Stimulated activated naive B cell treated with anti-CD40 and anti-IgM and Interleukin-4, amounts not matched to agents 10 μg/mL and 1 μg/mL and 100 μg/mL, for 72 hours (primary cell): ENCODE data around the gene ZFAND3.

ENCODE experiments used
- ATAC-seq, 2 donors: fragments of 150-1000 bp; cut with Tn5 transposase; replicated peaks; 2 replicates each; pipeline ENCODE4 v1.10.0; 2021; ENCODE audit warnings: moderate library complexity in 1 of 2
- DNase-seq: peaks from one replicate; pipeline ENCODE4 v3.0.0; 2021
- H3K27ac Mint-ChIP-seq: one replicate; pipeline ENCODE4 v1.8.0; 2022; ENCODE audit warnings: mild to moderate bottlenecking, mixed read lengths
- H3K27me3 Mint-ChIP-seq, 2 donors: one replicate each; pipeline ENCODE4 v1.8.0; 2022; ENCODE audit warnings: mixed read lengths in 2 of 2
- H3K36me3 Mint-ChIP-seq, 2 donors: one replicate each; pipeline ENCODE4 v1.8.0; 2022; ENCODE audit warnings: mixed read lengths in 2 of 2, mild to moderate bottlenecking in 1 of 2
- H3K4me1 Mint-ChIP-seq, 2 donors: one replicate each; pipeline ENCODE4 v1.8.0; 2022; ENCODE audit warnings: mixed read lengths in 2 of 2, mild to moderate bottlenecking in 1 of 2
- H3K4me3 Mint-ChIP-seq, 2 donors: one replicate each; pipeline ENCODE4 v1.8.0; 2022; ENCODE audit warnings: mild to moderate bottlenecking in 2 of 2, mixed read lengths in 2 of 2, moderate library complexity in 1 of 2
- H3K9me3 Mint-ChIP-seq, 2 donors: one replicate each; pipeline ENCODE4 v1.8.0; 2022; ENCODE audit warnings: mixed read lengths in 2 of 2, mild to moderate bottlenecking in 1 of 2

ZFAND3 gene

GRCh38 chr6:38188677-38189335, 369.3 kb downstream of the ZFAND3 start:
- ATAC-seq, result no peak

GRCh38 chr6:38191418-38191817, 371.9 kb downstream of the ZFAND3 start:
- H3K9me3 Mint-ChIP-seq, result no peaks in the 10 kb centered on the region
- no peaks in the 10 kb centered on the region for H3K27me3 Mint-ChIP-seq
- DNase-seq, result no peak
- no peak overlapping the region for H3K4me3 Mint-ChIP-seq
- peaks cover 18 to 20% of the 10 kb centered on the region in 2 donors for H3K36me3 Mint-ChIP-seq
- no peak for ATAC-seq
- H3K27ac Mint-ChIP-seq, result no peak overlapping the region
- no peaks in the 10 kb centered on the region for H3K4me1 Mint-ChIP-seq

More at GRCh38 chr6:38188677-38189335, 369.3 kb downstream of the ZFAND3 start:
- Mint-ChIP-seq H3K27ac (no peak overlapping the region), H3K9me3 (no peaks in the 10 kb centered on the region), H3K36me3 (peaks cover 23 to 28% of the 10 kb centered on the region in 2 donors), H3K27me3 (no peaks in the 10 kb centered on the region), H3K4me1 (no peaks in the 10 kb centered on the region), H3K4me3 (no peak overlapping the region)
- DNase-seq, result no peak

- H3K9me3 Mint-ChIP-seq, result no peaks in the 10 kb centered on the region
- H3K4me3 Mint-ChIP-seq, result no peak overlapping the region
- DNase-seq (no peak), ATAC-seq (no peak)
- H3K27ac Mint-ChIP-seq, result no peak overlapping the region
- no peaks in the 10 kb centered on the region for H3K4me1 Mint-ChIP-seq
- peaks cover 18 to 19% of the 10 kb centered on the region in 2 donors for H3K36me3 Mint-ChIP-seq
- H3K27me3 Mint-ChIP-seq, result no peaks in the 10 kb centered on the region
Observed at GRCh38 chr6:38192011-38192410, 372.5 kb downstream of the ZFAND3 start.

- Mint-ChIP-seq H3K4me1 (no peaks in the 10 kb centered on the region), H3K27me3 (no peaks in the 10 kb centered on the region), H3K9me3 (no peaks in the 10 kb centered on the region), H3K4me3 (no peak overlapping the region), H3K36me3 (peaks cover 15 to 16% of the 10 kb centered on the region in 2 donors), H3K27ac (no peak overlapping the region)
- DNase-seq, result no peak
- ATAC-seq, result no peak
Observed at GRCh38 chr6:38192487-38192886, 373.0 kb downstream of the ZFAND3 start.

DNA sequence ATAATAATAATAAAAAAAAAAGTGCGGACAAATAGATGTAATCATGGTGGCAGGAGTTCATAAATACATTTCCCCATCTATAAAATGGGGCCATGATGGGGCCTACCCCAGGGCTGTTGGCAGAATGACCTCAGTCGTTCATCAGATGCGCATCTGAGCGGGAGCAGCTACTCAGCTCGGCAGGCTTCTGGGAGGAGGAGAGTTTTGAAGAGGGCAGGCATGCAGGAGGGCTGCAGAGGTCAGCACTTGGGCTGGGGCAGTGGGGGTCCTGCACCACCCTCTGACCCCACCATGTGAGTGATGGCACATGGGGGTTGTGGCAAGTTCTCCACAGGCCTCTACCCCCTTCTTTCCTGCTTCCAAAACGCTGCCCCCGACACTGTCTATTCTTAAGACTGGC, 373.5 kb downstream of the ZFAND3 start:
- Mint-ChIP-seq H3K27me3 (no peaks in the 10 kb centered on the region), H3K4me1 (no peaks in the 10 kb centered on the region), H3K36me3 (peaks cover 16 to 17% of the 10 kb centered on the region in 2 donors), H3K27ac (no peak overlapping the region), H3K9me3 (no peaks in the 10 kb centered on the region), H3K4me3 (no peak overlapping the region)
- DNase-seq (no peak), ATAC-seq (no peak)

GRCh38 chr6:38193481-38194281, 374.2 kb downstream of the ZFAND3 start:
- Mint-ChIP-seq H3K4me3 (no peak overlapping the region), H3K9me3 (no peaks in the 10 kb centered on the region), H3K27me3 (no peaks in the 10 kb centered on the region), H3K36me3 (peaks cover 12 to 14% of the 10 kb centered on the region in 2 donors), H3K4me1 (no peaks in the 10 kb centered on the region), H3K27ac (no peak overlapping the region)
- no peak for ATAC-seq
- DNase-seq, result no peak

GRCh38 chr6:38194282-38194572, 374.7 kb downstream of the ZFAND3 start:
- peaks cover 0 to 1% of the 10 kb centered on the region in 2 donors for H3K4me1 Mint-ChIP-seq
- ATAC-seq (no peak), DNase-seq (no peak)
- no peaks in the 10 kb centered on the region for H3K27me3 Mint-ChIP-seq
- H3K9me3 Mint-ChIP-seq, result no peaks in the 10 kb centered on the region
- H3K27ac Mint-ChIP-seq, result no peak overlapping the region
- peaks cover 12% of the 10 kb centered on the region in 2 donors for H3K36me3 Mint-ChIP-seq
- H3K4me3 Mint-ChIP-seq, result no peak overlapping the region

- H3K27ac Mint-ChIP-seq, result no peak overlapping the region
- H3K4me3 Mint-ChIP-seq, result no peak overlapping the region
- peaks cover 0 to 1% of the 10 kb centered on the region in 2 donors for H3K4me1 Mint-ChIP-seq
- H3K9me3 Mint-ChIP-seq, result no peaks in the 10 kb centered on the region
- ATAC-seq, result no peak
- H3K27me3 Mint-ChIP-seq, result no peaks in the 10 kb centered on the region
- DNase-seq, result no peak
- peaks cover 12% of the 10 kb centered on the region in 2 donors for H3K36me3 Mint-ChIP-seq
Observed at GRCh38 chr6:38194589-38194988, 375.1 kb downstream of the ZFAND3 start.

DNA sequence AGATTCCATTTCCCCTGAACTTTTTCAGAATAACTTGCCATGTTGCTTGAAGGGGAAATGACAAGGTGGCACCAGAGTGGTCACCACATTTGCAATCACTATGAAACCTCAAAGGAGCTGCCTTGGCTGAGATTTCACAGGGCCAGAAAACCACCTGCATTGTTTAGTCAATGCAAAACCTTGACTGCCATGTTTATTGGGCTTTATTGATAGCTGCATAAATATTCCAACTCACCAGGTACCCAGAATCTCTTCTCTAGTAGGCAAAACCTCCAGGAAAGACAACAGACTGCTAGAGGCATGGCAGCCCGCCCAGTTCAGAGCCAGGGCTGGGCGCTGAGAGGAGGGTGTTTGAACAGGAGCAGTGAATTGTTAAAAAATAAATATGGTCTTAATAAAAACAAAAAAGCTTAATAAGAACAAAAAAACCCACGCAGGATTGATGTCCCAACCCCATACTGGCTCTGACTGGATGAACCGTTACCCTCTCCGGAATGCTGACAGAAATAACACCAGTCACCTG, 375.6 kb downstream of the ZFAND3 start:
- no peak overlapping the region for H3K4me3 Mint-ChIP-seq

DNA sequence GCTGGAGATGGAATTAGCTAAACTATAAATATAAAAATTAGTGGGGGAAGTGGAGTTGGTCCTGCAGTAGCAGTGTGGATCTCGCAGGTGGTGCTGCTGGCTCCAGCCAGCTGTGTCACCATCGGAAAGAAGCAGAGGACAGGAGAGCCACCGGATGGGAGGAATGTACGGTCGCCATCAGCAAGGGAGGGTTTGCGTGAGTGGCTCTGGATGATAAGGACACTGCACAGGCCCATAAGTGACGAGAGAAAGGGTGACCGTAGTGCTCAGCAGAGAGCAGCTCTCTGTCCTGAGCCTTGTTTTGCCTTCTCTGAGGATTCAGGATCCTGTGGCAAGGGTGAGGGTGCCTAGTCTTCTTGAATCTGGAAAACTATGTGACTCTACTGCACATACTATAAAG, 378.7 kb downstream of the ZFAND3 start:
- ATAC-seq (no peak), DNase-seq (no peak)
- Mint-ChIP-seq H3K27me3 (no peaks in the 10 kb centered on the region), H3K4me1 (peaks cover 7 to 8% of the 10 kb centered on the region in 2 donors), H3K4me3 (no peak overlapping the region), H3K9me3 (peaks cover 0 to 6% of the 10 kb centered on the region in 2 donors), H3K27ac (no peak overlapping the region), H3K36me3 (peaks cover 10 to 11% of the 10 kb centered on the region in 2 donors)

More for the DNA sequence above, 375.6 kb downstream of the ZFAND3 start:
- peaks cover 3 to 4% of the 10 kb centered on the region in 2 donors for H3K4me1 Mint-ChIP-seq
- ATAC-seq (no peak), DNase-seq (no peak)
- peaks cover 12% of the 10 kb centered on the region in 2 donors for H3K36me3 Mint-ChIP-seq
- H3K27me3 Mint-ChIP-seq, result no peaks in the 10 kb centered on the region
- H3K27ac Mint-ChIP-seq, result no peak overlapping the region
- H3K9me3 Mint-ChIP-seq, result no peaks in the 10 kb centered on the region
